K562 (cell line): ENCODE results near the gene LMLN. TPM values are rescaled to one million over a fixed set of nuclear protein-coding genes. Genes with fewer than 3 reads are reported as not detected.

Experiments used
- ATAC-seq: fragments of 200-7000 bp; cut with Tn5 transposase; 3 replicates; pipeline ENCODE4 v1.9.1; 2020; ENCODE audit warnings: moderate library complexity
- BruUV-seq: library from RNA; stranded (reverse); fragments of 400-500 nt; replicated peaks from 2 replicates; lab custom pipeline; 2021; lab: Mats Ljungman, UMichigan
- CTCF ChIA-PET: fragments of 300-600 bp; formaldehyde crosslinking; extraction: SDS; loops from one replicate; lab custom pipeline; 2021; ENCODE audit warnings: low intra/inter-chr PET ratio; lab: Yijun Ruan, JAX
- POLR2A ChIA-PET: fragments of 300-600, 350-650 bp; sonication (Branson Sonifier 250); formaldehyde crosslinking; extraction: SDS; loops from one replicate; lab custom pipeline; 2021; ENCODE audit warnings: antibody characterized with exemption, inconsistent platforms; lab: Yijun Ruan, JAX
- DNase-seq, 4 experiments: peaks; one replicate each; pipeline versions ENCODE4 v3.0.0 to v3.0.0-alpha.2; 2011 to 2018; ENCODE audit warnings: low spot score in 3 of 4, mixed read lengths in 3 of 4; ENCODE audit errors: extremely low read depth in 1 of 4
- FAIRE-seq: peaks from 2 replicates; lab custom pipeline; 2011; peaks lifted over from hg19 to GRCh38; lab: Jason Lieb, UNC
- H2AFZ ChIP-seq: 2 replicates; pipeline ENCODE4 v1.6.0; 2011; ENCODE audit warnings: low read depth, low read length, control low read depth, inconsistent platforms
- H3K27ac ChIP-seq: fragments of 200-600 bp; 3 replicates; pipeline ENCODE4 v1.8.0; 2011; ENCODE audit warnings: low read depth, mild to moderate bottlenecking, control low read depth, inconsistent platforms, low read length, moderate library complexity, mixed read lengths; ENCODE audit errors: extremely low read depth
- H3K27me3 ChIP-seq, 2 experiments: fragments of 300-600 bp in 1 of 2; 2 replicates in 1 of 2; 3 replicates in 1 of 2; pipeline versions ENCODE4 v1.6.0 to v1.8.0; 2011; ENCODE audit warnings: inconsistent platforms in 2 of 2, low read length in 2 of 2, mild to moderate bottlenecking in 1 of 2, mixed read lengths in 1 of 2, moderate library complexity in 1 of 2; ENCODE audit not compliant: control insufficient read depth in 2 of 2, insufficient read depth in 2 of 2
- H3K36me3 ChIP-seq: fragments of 300-600 bp; 3 replicates; pipeline ENCODE4 v1.8.0; 2011; ENCODE audit warnings: mild to moderate bottlenecking, low read length, inconsistent platforms; ENCODE audit not compliant: control insufficient read depth, insufficient read depth
- H3K4me1 ChIP-seq, 2 experiments: fragments of 200-600 bp in 1 of 2; replicated peaks in 1 of 2; 2 replicates in 1 of 2; 3 replicates in 1 of 2; pipeline versions ENCODE4 v1.5.1 to v1.8.0; 2011; ENCODE audit warnings: inconsistent platforms in 2 of 2, low read length in 2 of 2, mild to moderate bottlenecking in 1 of 2, mixed read lengths in 1 of 2, moderate library complexity in 1 of 2; ENCODE audit not compliant: control insufficient read depth in 2 of 2, insufficient read depth in 2 of 2
- H3K4me2 ChIP-seq: 2 replicates; pipeline ENCODE4 v1.6.1; 2011; ENCODE audit warnings: low read length, control low read depth, inconsistent platforms, mixed read lengths; ENCODE audit not compliant: insufficient read depth
- H3K4me3 ChIP-seq: fragments of 200-600 bp; sonication (generic), shearing (Covaris generic); 2 replicates; pipeline ENCODE4 v1.5.1; 2016; ENCODE audit warnings: control low read depth, inconsistent platforms
- H3K79me2 ChIP-seq: fragments of 200-600 bp; 3 replicates; pipeline ENCODE4 v1.8.0; 2011; ENCODE audit warnings: low read length, inconsistent platforms; ENCODE audit not compliant: control insufficient read depth, insufficient read depth
- H3K9ac ChIP-seq, 2 experiments: 2 replicates each; pipeline versions ENCODE4 v1.6.0 to v1.6.1; 2011; ENCODE audit warnings: low read depth in 2 of 2, low read length in 2 of 2, control low read depth in 1 of 2, inconsistent platforms in 1 of 2, mild to moderate bottlenecking in 1 of 2, mixed read lengths in 1 of 2; ENCODE audit not compliant: insufficient read depth in 1 of 2
- H3K9me1 ChIP-seq: one replicate; pipeline ENCODE4 v1.6.0; 2011; ENCODE audit warnings: inconsistent platforms, mild to moderate bottlenecking, low read length, moderate library complexity; ENCODE audit not compliant: control insufficient read depth, insufficient read depth
- H3K9me3 ChIP-seq: replicated peaks from 2 replicates; pipeline ENCODE4 v1.5.1; 2011; ENCODE audit warnings: low read depth, low read length, inconsistent platforms; ENCODE audit not compliant: control insufficient read depth, insufficient read depth
- H4K20me1 ChIP-seq: replicated peaks from 2 replicates; pipeline ENCODE4 v1.6.1; 2011; ENCODE audit warnings: low read length, inconsistent platforms, mixed read lengths; ENCODE audit not compliant: control insufficient read depth, insufficient read depth
- CBX1 ChIP-seq: sonication (generic); IDR thresholded peaks from 2 replicates; pipeline ENCODE4 v1.6.1; 2016; ENCODE audit warnings: antibody characterized with exemption, low read depth, mild to moderate bottlenecking
- ETV5 ChIP-seq: sonication (generic); formaldehyde crosslinking; IDR thresholded peaks from 2 replicates; pipeline ENCODE4 v1.4.0; 2020; ENCODE audit warnings: low read depth, mild to moderate bottlenecking, missing genetic modification reagents
- GATAD2A ChIP-seq: fragments of 450-650 bp; IDR thresholded peaks from 2 replicates; pipeline ENCODE4 v1.6.1; 2017
- HDAC1 ChIP-seq, 2 experiments: fragments of 450-650 bp; IDR thresholded peaks; 2 replicates each; pipeline ENCODE4 v1.6.1; 2016 to 2017; ENCODE audit warnings: inconsistent platforms in 1 of 2, mild to moderate bottlenecking in 1 of 2, moderate library complexity in 1 of 2
- KDM1A ChIP-seq, 2 experiments: fragments of 450-650 bp; IDR thresholded peaks; 2 replicates each; pipeline ENCODE4 v1.6.1; 2016; ENCODE audit warnings: mild to moderate bottlenecking in 2 of 2
- KLF13 ChIP-seq: fragments of 450-650 bp; IDR thresholded peaks from 2 replicates; pipeline ENCODE4 v1.6.1; 2016; ENCODE audit warnings: missing genetic modification characterization, low read depth, mild to moderate bottlenecking, missing compliant biosample characterization, moderate library complexity, borderline replicate concordance
- MXI1 ChIP-seq: IDR thresholded peaks from 2 replicates; pipeline ENCODE4 v1.6.1; 2011; ENCODE audit warnings: low read depth, mild to moderate bottlenecking, improper control_type of control experiment, low read length
- NFATC3 ChIP-seq: fragments of 450-650 bp; IDR thresholded peaks from 2 replicates; pipeline ENCODE4 v1.6.1; 2017; ENCODE audit warnings: mild to moderate bottlenecking
- NONO ChIP-seq, 2 experiments: fragments of 200-400 bp in 1 of 2; fragments of 450-650 bp in 1 of 2; formaldehyde crosslinking in 1 of 2; IDR thresholded peaks; 2 replicates each; pipeline ENCODE4 v1.6.1; 2017; ENCODE audit warnings: low read depth in 2 of 2, mild to moderate bottlenecking in 2 of 2, moderate library complexity in 2 of 2, low read length in 1 of 2
- NR1H2 ChIP-seq: sonication (generic); formaldehyde crosslinking; IDR thresholded peaks from 2 replicates; pipeline ENCODE4 v1.4.0; 2020; ENCODE audit warnings: mild to moderate bottlenecking, missing genetic modification reagents
- ZNF77 ChIP-seq: fragments of 250-450 bp; sonication (Bioruptor Pico); IDR thresholded peaks from 2 replicates; pipeline ENCODE4 v1.5.0; 2020
- ZNF785 ChIP-seq: fragments of 250-450 bp; sonication (Bioruptor Pico); IDR thresholded peaks from 2 replicates; pipeline ENCODE4 v1.4.0; 2020; ENCODE audit warnings: mild to moderate bottlenecking
- WGBS: fragments of 100-300 bp; shearing (Covaris generic); methylation state at CpG from one replicate; pipeline ENCODE4 v1.1.6; 2016; ENCODE audit warnings: low coverage, mixed read lengths; ENCODE audit not compliant: insufficient coverage; ENCODE audit errors: missing lambda C conversion rate; 5-methylcytosine and 5-hydroxymethylcytosine counted together
- in situ Hi-C: fragments of 300-500 bp; cut with MboI; formaldehyde crosslinking; loops from 4 replicates; pipeline ENCODE4 v1.15.0; 2018; ENCODE audit warnings: inconsistent platforms, mixed read lengths
- intact Hi-C: fragments of 100-400 bp; cut with micrococcal nuclease; formaldehyde crosslinking; loops from 2 replicates; pipeline ENCODE4 v1.14.2; 2022
- polyA plus RNA-seq, 8 experiments: library from polyadenylated mRNA; depleted of rRNA in 4 of 8; stranded (reverse) in 5 of 8; unstranded in 3 of 8; fragments of >200 nt; fragmentation: Nextera tagmentation in 2 of 8; fragmentation: Illumina TruSeq in 1 of 8; extraction: Ambion mirVana in 2 of 8; extraction: Trizol in 1 of 8; gene quantifications; 2 replicates each; pipeline versions ENCODE4 v1.2.1 to v1.2.3, GENCODE V29; 2011 to 2014; ENCODE audit warnings: inconsistent platforms in 1 of 8, missing spikeins in 1 of 8
- total RNA-seq, 7 experiments: library from RNA; depleted of rRNA in 6 of 7; stranded (reverse); fragments of >200 nt in 6 of 7; fragmentation: Illumina TruSeq in 2 of 7; extraction: Trizol in 2 of 7; gene quantifications; 2 replicates each; pipeline versions ENCODE4 v1.2.1 to v1.2.3, GENCODE V29; 2011 to 2021; ENCODE audit warnings: low replicate concordance in 1 of 7
- TF ChIP-seq, protein P1 (sequence below): sonication (generic); formaldehyde crosslinking; IDR thresholded peaks from 2 replicates; pipeline ENCODE4 v1.8.0; 2022; ENCODE audit warnings: mild to moderate bottlenecking, missing genetic modification reagents
- TF ChIP-seq, protein P2 (sequence below): fragments of 250-450 bp; sonication (Bioruptor Pico); IDR thresholded peaks from 2 replicates; pipeline ENCODE4 v1.4.0; 2020; ENCODE audit warnings: mild to moderate bottlenecking, moderate library complexity
- TF ChIP-seq, protein P3 (sequence below): sonication (generic); formaldehyde crosslinking; IDR thresholded peaks from 2 replicates; pipeline ENCODE4 v1.8.1; 2022; ENCODE audit warnings: missing genetic modification reagents

The LMLN gene
- total and polyA plus RNA-seq, 9 of the 15 experiments (the other 6 are each of a cell fraction or from before 2014, with no cell fraction given): 2.2 to 15.9 (median 6.9) TPM

DNA sequence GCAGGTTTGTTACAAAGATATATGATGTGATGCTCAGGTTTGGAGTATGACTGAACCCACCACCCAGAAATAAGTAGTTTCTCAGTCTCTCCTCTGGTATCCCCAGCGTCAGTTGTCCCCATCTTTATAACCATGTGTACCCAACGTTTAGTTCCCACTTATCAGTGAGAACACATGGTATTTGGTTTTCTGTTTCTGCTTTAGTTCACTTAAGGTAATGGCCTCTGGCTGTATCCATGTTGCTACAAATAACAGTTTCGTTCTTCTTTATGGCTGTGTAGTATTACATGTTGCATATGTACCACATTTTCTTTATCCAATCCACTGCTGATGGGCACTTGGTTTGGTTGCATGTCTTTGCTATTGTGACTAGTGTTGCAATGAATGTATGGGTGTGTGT, 132.3 kb downstream of the LMLN start:
- no peak overlapping the region for H3K4me3 ChIP-seq
- no peaks in the 10 kb centered on the region for H3K36me3 ChIP-seq
- peaks cover 2% of the 10 kb centered on the region; the same call in 1 of the 2 replicates for H3K9me3 ChIP-seq
- no peaks in the 10 kb centered on the region for H3K79me2 ChIP-seq
- 6% methylated on average over 3 of the region's 3 CpGs for WGBS
- peak overlapping the region; percentile 60 for H3K27ac ChIP-seq
- ATAC-seq: peak; percentile 78
- H3K4me2 ChIP-seq: peak overlapping the region; percentile 50
- ChIA-PET POLR2A (no interaction called here), CTCF (no interaction called here)
- H3K9me1 ChIP-seq: no peaks in the 10 kb centered on the region
- in situ Hi-C loops: no loop called here
- H3K4me1 ChIP-seq: peaks cover 0 to 11% of the 10 kb centered on the region in 2 experiments; a peak in 3 of 5 replicates
- no peaks in the 10 kb centered on the region for H3K27me3 ChIP-seq
- intact Hi-C loops: no loop called here
- DNase-seq: peak; percentile 23 to 58 (median 37)
- H2AFZ ChIP-seq: peak overlapping the region; percentile 53
- no TSS peak for BruUV-seq
- peak; percentile 37 for FAIRE-seq
- no peaks in the 10 kb centered on the region for H4K20me1 ChIP-seq
- no peak overlapping the region for H3K9ac ChIP-seq
- TF ChIP-seq MXI1 (no peak), CBX1 (no peak), KDM1A (IDR thresholded peaks at IDR 0.05) (peak in 1 of 2 experiments; percentile 58; a peak in 1 of 4 replicates), KLF13 (tag) (no peak), NFATC3 (no peak), ETV5 (CRISPR knock-in tag) (no peak), NR1H2 (CRISPR knock-in tag) (no peak), ZNF785 (CRISPR knock-in tag) (no peak), ZNF77 (no peak), GATAD2A (no peak), HDAC1 (IDR thresholded peaks at IDR 0.05) (no peak; a peak in 1 of 4 replicates), NONO (IDR thresholded peaks at IDR 0.05; ENCODE audit: low read depth in 2 of 2, low read length in 1 of 2) (no peak)
- TF ChIP-seq, protein P1, sequence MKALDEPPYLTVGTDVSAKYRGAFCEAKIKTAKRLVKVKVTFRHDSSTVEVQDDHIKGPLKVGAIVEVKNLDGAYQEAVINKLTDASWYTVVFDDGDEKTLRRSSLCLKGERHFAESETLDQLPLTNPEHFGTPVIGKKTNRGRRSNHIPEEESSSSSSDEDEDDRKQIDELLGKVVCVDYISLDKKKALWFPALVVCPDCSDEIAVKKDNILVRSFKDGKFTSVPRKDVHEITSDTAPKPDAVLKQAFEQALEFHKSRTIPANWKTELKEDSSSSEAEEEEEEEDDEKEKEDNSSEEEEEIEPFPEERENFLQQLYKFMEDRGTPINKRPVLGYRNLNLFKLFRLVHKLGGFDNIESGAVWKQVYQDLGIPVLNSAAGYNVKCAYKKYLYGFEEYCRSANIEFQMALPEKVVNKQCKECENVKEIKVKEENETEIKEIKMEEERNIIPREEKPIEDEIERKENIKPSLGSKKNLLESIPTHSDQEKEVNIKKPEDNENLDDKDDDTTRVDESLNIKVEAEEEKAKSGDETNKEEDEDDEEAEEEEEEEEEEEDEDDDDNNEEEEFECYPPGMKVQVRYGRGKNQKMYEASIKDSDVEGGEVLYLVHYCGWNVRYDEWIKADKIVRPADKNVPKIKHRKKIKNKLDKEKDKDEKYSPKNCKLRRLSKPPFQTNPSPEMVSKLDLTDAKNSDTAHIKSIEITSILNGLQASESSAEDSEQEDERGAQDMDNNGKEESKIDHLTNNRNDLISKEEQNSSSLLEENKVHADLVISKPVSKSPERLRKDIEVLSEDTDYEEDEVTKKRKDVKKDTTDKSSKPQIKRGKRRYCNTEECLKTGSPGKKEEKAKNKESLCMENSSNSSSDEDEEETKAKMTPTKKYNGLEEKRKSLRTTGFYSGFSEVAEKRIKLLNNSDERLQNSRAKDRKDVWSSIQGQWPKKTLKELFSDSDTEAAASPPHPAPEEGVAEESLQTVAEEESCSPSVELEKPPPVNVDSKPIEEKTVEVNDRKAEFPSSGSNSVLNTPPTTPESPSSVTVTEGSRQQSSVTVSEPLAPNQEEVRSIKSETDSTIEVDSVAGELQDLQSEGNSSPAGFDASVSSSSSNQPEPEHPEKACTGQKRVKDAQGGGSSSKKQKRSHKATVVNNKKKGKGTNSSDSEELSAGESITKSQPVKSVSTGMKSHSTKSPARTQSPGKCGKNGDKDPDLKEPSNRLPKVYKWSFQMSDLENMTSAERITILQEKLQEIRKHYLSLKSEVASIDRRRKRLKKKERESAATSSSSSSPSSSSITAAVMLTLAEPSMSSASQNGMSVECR (CRISPR knock-in tag): no peak
- TF ChIP-seq, protein P2, sequence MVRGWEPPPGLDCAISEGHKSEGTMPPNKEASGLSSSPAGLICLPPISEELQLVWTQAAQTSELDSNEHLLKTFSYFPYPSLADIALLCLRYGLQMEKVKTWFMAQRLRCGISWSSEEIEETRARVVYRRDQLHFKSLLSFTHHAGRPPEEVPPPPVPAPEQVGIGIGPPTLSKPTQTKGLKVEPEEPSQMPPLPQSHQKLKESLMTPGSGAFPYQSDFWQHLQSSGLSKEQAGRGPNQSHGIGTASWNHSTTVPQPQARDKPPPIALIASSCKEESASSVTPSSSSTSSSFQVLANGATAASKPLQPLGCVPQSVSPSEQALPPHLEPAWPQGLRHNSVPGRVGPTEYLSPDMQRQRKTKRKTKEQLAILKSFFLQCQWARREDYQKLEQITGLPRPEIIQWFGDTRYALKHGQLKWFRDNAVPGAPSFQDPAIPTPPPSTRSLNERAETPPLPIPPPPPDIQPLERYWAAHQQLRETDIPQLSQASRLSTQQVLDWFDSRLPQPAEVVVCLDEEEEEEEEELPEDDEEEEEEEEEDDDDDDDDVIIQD (CRISPR knock-in tag): no peak
- TF ChIP-seq, protein P3, sequence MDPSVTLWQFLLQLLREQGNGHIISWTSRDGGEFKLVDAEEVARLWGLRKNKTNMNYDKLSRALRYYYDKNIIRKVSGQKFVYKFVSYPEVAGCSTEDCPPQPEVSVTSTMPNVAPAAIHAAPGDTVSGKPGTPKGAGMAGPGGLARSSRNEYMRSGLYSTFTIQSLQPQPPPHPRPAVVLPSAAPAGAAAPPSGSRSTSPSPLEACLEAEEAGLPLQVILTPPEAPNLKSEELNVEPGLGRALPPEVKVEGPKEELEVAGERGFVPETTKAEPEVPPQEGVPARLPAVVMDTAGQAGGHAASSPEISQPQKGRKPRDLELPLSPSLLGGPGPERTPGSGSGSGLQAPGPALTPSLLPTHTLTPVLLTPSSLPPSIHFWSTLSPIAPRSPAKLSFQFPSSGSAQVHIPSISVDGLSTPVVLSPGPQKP (CRISPR knock-in tag): no peak
